Posterior vena cava (tissue), 2 donors: Measurements from ENCODE around the gene EPB41L3. TPM values are rescaled to one million over a fixed set of nuclear protein-coding genes. Genes with fewer than 3 reads are reported as not detected.

Experiments
- DNase-seq: peaks from one replicate; pipeline ENCODE4 v3.0.0-alpha.2; 2020; ENCODE audit warnings: low spot score
- intact Hi-C, 2 donors: fragments of 100-400 bp; cut with DNase I; formaldehyde crosslinking; loops; one replicate each; pipeline versions ENCODE4 v1.14.1 to v1.14.2; 2022 to 2023
- total RNA-seq, 2 donors: library from RNA; stranded (reverse); fragmentation: NEBNext Ultra II Directional; extraction: Animal tissue kit (Norgen Biotek cat#: 25700); gene quantifications; one replicate each; pipeline ENCODE4 v1.2.1, GENCODE V29; 2021
- donor health status: DM: yes; HTN: yes; CAD: no.
- donor health status: DM: yes; HTN: yes; CAD: no.

The EPB41L3 gene
- total RNA-seq, 2 donors from 2014 or later: 48.2 to 82.9 TPM

DNA sequence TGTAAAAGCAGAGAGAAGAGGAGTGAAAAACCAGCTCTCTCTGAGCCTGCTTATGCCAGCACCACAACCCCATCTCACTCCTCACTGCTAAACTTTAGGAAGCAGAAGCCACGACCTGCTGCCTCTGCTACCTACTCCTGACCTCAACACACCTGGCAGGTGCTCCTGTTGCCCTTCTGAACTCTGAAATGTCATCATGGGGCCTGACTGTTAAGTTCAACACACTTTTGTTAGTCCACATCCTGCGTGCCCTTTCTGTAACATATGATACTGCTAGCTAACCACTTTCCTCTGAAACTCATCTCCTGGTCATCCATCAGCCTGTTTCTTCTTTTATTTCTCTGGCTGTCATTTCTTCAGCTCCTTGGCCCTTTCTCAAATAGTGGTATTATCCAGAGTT is 118.1 kb downstream of the EPB41L3 start:
- intact Hi-C loops: no loop called here

DNA sequence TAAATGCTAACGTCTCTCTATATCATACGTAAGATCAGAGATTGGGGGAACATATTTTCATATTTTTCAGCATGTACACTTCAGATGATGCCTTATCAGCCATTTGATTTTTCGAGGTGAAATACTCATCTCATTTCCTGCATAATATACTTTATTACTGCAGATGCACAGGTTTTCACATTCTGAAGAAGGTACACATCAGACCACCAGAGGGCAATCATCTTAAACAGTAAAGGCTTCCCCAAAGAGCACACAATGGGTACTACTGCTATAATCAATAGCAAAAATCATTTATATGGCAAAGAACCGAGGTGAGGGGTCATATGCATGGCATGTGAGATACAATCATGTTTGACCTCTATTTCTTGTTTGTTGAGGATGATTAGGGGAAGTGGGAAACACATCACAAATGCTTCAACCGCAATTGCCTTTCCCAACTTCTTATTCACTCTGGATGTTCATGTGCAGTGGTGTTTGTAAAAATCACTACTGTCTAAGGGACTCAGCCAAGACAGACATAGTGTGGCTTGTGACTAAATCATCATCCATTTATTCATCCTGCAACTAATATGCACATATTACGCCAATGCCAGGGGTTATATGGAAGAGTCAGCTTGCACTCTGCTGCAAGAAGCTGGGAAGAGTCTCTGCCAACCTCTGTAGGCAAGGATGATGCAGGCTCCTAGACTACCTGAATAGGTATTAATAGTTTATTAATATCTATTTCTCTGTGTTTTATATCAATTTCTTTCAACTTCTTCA is 118.7 kb downstream of the EPB41L3 start:
- DNase-seq: no peak
- intact Hi-C loops: no loop called here

More for the DNA sequence above, 118.1 kb downstream of the EPB41L3 start:
- DNase-seq: no peak

DNA sequence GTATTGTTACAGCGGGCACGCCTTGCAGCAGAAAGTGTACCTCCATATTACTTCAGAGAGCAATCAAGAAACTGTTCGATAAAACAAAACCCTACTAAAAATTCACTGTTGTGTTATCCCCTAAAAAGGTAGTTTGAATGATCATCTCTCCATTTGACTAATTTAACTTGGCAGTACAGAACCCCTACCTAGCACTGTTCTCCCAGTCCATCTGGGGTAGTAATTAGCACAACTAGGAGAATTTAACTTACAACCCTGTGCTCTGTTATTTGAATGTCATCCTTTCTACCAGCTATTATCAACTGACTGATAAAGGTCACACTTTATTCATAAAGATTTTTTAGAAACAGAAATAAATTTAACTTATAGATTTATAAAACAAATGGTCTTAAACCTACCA is 121.2 kb downstream of the EPB41L3 start:
- no peak for DNase-seq
- intact Hi-C loops: no loop called here

DNA sequence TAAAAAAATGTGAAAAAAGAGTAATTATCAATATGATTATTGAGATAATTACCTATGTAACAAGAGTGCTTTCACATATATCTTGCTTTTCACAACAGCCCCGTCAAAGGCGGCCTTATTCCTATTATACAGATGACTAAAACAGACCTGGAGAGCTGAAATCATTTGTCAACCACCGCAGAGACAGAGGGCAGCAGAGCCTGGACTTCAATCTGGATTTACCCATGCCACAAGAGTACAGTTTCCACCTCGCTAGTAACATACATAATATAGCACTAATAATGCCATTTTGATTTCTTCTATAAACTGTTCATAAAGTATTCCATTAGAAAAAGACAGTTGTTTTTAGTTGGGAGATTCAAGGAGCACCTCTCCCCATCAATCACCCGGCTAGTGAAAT is 121.8 kb downstream of the EPB41L3 start:
- DNase-seq: no peak
- intact Hi-C loops: no loop called here

DNA sequence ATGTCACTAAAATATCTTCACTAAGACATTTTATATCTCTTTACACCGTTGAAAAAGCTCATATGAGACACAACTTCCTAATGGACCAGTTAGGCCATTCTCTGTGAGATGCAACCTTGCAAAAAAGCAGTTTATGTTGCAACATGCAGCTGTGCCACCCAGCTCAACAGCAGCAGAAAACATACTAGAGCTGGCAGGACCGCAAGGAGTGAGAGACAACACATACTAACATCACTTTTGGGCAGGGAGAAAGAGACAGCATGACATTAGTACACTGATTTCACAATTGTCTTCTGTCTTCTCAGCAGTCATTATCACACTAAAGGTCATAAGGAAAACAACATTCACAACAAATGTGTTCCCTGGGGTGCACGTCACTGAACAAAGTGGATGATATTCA is 122.9 kb downstream of the EPB41L3 start:
- no peak for DNase-seq
- intact Hi-C loops: no loop called here

DNA sequence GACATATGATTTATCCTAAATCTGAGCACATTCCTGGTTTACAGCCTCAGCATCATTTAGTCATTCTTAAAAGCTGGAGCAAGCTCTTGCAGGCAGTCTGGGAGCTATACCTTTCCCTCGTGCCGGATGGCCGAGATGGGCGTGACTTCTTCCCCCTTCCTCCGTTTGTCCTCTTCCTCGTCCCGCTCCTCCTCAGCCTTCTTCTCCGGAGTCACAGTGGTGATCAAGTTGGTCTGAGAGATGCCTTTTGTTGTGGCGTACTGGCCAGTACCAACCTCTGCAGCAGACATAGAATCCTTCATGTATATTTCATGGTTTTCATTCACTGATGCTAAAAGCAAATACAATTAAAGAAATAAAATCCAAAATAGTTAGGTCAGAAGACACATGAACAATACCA is 124.2 kb downstream of the EPB41L3 start:
- no peak for DNase-seq
- intact Hi-C loops: no loop called here

DNA sequence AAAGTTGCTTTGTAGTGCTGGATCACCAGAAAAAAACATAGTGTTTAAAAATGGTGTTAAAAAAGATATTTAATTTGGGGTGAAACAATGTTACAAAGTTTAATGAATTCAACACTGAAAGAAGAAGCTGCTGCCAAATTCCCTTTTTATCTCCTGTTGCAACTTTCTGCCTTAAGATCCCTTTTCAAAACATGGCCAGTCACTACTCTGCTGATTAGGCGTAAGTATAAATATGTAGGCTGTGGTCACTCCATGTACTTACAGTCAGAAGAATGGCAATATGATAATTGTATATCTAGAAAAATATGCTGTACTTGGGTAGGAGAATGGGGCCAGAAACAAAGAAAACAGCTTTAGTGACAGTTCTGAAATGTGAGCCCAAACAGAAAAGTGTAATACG is 124.8 kb downstream of the EPB41L3 start:
- intact Hi-C loops: no loop called here
- no peak for DNase-seq

DNA sequence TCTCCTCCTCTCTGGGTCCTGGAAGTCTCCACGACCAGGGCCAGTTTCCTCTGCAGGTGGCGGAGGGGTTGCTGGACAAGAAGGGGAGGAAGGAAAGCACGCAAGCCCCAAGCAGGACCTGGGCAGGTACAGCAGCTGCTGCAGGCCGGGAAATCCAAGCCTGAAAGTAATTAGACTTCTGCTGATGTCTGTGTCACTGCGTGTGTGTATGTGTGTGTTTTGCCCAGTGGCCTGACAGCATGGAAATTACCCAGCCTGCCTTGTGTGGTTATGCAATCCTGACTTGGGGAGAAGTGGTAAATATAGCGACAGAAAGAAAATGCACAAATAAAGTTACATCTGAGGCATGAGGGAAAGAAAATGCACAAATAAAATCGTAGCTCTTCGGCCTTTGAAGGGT is 126.5 kb downstream of the EPB41L3 start:
- DNase-seq: no peak
- intact Hi-C loops: no loop called here

DNA sequence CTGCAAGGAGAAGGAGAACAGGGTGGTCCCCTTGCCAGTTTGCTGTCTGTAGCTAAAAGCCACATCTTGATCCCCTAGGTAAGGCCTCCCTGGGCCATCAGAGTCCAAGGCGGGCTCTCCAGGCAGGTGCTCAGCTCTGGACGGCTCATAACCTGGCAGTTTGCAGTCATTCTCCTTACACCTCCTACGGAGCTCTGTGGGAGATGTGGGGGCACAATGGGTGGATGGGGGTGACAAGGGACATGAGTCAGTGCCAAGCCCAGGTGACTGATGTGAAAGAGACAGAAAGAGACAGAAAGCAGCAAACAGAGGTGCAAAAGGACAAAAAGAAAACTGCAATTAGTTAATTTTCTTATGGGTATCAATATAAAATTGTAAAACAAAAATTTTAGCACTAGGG is 127.7 kb downstream of the EPB41L3 start:
- intact Hi-C loops: no loop called here
- no peak for DNase-seq

DNA sequence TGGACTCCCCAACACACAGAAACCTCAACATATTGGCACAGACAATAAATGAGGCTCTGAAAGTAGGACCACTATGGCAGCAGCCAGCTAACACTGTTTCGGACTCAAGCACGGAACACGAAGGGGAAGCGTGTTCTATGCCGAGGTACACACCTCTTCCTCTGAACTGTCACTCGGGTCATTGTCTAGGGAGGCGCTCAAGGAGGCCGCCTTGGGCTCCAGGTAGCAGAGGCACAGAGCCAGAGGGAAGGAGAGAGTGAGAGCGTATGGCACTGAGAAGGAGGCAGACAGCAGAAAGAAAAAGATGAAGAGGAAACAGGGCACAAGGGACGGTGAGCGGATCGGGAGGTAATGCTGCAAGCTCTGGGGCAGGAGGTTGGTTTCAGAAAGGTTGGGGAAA is 128.1 kb downstream of the EPB41L3 start:
- no peak for DNase-seq
- intact Hi-C loops: no loop called here

DNA sequence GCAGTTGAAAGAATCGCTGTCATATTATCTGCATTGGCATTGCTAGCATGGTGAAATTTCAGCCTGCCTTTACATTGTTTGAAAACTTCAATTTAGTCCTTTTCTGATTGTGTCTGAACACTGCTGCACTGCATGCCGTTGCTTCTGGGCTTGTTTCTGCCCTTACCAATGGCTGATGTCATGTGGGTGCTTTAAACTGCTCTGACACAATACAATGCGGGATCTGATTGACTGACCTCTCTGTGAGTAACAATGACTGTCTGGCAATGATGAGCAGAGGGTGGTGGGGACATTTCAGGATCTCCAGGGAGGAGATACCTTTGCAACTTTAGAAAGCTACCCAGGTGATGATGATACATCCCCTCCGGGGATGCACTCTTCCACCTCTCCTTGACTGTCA is 128.8 kb downstream of the EPB41L3 start:
- intact Hi-C loops: no loop called here
- no peak for DNase-seq

DNA sequence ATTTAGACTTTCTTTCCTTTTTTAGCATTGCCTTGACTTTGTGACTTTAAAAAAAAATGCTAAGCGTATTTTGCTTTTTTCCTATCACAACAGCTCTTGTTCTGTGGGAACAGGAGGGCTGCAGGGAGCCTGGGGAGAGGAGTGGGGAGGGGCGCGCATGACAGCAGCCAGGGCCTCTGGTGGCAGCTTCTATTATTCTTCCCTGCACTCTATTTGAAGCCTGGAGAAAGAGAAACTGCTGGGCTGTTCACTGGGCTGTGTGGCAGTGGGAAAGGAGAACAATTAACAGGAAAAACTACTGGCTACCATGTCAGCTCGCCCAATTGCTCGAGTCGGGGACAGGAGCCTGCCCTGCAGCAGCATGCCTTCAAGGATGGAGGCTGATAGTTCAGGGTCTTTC is 129.3 kb downstream of the EPB41L3 start:
- intact Hi-C loops: no loop called here
- no peak for DNase-seq

DNA sequence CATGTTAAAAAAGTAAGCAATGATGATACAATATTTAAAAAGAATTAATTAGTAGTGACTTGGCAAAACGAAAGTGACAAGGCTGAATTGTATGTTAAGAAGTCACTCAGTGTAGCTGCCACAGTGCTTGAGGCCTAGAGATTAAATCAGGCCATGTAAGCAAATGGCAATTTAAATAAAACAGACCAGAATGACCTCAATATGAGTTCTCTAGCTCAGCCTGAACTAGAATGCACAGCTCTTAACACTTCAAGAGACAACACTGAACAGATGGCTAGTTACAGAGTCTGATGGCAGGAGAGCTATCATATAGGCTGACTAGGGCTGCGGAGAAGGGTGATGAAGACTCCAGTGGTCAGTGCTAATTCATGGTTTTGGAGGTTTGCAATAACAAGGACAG is 130.3 kb downstream of the EPB41L3 start:
- intact Hi-C loops: no loop called here
- no peak for DNase-seq

DNA sequence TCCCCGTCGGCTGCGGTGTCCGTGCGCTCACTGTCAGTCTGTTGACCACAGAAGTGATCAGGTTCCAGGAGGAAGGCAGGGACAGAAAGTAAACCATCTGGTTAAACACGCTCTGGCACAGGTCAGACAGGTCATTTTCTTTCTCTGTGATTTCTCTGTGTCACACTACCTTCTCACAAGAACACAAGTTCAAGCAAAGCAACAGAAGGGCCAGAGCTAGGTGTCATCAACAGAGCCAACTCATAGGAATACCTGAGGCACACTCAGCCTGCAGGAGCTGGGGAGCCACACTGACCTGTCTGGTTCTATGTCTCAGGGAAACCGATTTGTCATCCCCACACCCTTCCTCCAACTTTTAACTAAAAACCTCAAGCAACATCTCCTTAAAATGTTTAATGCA is 133.2 kb downstream of the EPB41L3 start:
- no peak for DNase-seq
- intact Hi-C loops: no loop called here

DNA sequence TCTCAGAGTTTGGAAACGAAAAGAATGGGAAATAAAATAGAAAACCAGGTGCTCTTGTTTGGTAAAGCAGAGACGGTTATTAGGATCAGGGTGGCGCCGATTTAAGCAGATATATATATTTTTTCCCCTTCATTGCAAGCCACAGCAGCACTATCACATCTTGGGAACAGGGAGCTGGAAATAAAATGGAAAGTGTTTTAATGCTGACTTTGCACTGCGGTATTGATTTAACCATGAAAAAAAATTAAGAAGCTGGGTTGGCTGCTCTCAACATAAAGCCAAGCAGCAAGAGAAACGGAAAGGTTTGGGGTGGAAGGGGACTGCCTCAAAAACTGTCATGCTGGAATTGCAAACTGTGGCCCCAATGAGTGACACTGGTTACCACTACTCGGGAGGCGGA is 145.5 kb downstream of the EPB41L3 start:
- DNase-seq: no peak
- intact Hi-C loops: no loop called here

DNA sequence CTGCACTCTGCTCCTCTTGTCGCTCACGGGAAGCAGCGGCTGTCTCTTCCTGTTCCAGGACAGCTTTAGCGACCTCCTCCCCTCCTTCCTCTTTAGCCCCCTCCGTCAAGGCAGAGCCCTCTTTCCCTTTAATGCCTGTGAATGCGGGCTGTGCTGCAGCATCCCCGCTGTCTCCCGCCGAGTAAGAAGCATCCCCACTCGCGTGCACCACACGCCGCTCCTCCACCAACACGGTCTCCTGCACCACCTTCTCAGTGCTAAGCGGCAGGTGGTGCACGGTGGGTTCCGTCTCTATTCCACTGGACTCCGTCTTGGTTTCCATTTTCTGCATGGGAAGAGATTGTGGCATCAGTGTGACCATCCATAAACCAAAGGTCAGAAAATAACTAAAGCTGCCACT is 146.7 kb downstream of the EPB41L3 start:
- DNase-seq: no peak
- intact Hi-C loops: no loop called here

DNA sequence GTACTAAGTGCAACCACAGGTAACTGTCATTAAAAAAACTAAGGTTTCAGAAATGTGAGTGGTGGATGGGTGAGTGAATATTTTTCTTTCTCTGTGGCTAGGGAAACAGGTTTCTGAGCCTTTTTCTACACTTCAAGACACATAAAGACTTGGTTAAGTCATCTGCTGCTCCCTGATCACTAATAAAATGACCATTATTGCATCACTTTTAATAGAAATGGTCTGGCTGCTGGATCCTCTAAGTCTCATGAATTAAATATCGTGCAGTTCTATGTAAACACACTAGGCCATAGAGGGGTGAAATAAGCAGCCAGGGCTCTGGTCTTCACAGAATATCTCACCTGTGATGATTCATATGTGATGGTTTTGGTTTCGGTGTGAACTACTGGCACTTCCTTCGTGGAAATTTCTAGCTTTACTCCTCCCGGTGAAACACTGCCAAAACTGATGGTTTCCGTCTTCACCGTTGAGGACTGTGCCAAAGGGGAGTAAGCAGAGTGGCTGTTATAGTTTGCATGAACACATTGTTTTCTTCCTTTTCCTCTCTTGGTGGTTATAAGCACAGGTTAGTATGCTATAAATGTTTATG is 147.8 kb downstream of the EPB41L3 start:
- intact Hi-C loops: no loop called here
- DNase-seq: no peak

DNA sequence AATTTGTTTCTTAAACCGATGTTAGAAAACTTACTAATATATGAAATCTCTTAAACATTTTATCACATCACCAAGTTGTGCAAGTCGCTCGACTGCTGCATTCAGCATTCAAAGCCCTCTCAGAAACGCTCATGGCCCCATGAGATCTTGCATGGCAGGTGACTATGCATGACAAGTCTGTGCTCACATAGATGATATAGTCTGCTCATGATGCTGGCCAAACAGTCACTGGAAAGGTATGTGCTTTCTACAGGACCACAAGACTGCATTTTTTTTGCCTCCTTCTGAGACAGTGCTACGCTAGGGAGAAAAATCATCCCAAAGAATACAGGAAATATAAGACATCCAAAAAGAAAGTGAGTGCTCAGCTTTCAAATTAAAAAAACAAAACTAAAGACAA is 150.0 kb downstream of the EPB41L3 start:
- no peak for DNase-seq
- intact Hi-C loops: no loop called here

DNA sequence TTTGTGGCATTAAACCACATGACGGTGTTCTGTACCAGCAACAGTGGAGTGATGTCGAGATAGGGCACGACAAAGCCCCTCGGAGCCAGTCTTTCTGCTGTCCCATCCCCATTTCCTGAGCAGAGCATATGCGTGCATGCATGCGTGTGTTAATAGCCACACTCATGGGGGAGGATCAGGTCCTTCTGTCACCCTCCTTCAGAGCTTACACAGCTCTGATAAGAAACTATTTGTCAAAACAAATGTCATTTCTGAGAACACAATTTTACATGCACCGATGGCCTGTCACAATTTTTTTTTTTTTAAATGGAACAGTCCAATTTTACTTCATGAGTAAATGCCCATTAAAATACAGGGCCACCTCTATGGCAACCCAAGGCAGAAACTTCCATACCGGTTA is 152.4 kb downstream of the EPB41L3 start:
- intact Hi-C loops: no loop called here
- DNase-seq: no peak

DNA sequence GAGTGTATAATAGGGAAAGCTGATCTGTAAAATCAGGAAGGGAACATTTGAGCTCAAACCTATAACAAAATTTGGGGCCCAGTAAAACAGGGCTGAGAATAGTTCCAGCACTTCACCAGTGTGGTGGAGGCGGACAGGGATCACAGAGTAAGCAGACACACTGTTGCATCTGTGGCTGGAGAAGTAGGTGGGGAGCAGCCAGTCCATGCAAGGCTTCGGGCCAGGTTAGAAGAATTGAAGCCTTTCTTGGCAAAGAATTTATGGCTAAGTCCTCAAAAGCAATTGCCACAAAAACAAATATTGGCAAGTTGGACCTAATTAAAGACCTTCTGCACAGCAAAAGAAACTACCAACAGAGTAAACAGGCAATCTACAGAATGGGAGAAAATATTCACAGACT is 154.4 kb downstream of the EPB41L3 start:
- intact Hi-C loops: no loop called here
- no peak for DNase-seq

DNA sequence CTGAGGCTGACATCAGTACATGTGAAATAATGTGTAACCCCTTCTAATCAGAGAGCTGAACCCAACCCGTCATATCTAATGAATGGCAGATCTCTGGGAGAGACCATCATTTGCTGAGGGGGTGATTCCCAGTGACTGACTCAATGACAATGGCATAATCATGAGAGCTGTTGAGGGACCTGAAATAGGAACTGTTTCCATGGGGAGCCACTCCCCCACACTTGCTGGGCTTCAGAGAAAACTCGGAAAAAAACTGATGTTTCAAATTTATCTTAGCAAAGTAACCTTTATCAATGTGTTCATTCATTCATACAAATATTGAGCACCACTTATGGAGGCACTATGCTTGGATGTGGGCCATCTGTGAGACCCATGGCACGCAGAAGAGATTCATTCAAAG is 154.9 kb downstream of the EPB41L3 start:
- DNase-seq: no peak
- intact Hi-C loops: no loop called here

DNA sequence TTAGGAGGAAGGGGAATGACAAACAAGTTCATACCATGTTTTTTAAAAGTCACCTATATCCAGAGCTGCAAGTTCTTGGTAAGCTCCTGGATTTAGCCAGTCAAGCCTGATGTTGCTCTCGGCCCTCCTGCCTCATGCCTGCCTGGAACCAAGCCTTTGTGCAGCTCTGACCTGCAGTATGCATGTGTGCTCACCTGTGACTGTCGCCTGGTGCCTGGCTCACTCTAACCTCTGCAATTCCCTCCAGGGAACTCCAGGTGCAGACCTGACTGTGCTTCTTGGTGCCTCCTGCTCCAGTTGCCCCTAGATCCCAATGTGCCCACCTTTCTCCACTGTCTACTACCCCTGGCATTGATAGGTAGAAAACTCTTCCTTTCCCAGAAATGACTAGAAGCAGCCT is 163.2 kb downstream of the EPB41L3 start:
- intact Hi-C loops: no loop called here
- no peak for DNase-seq
